Ovary (tissue), 9 donors: ENCODE data around the gene TMEM80. TPM values are rescaled to one million over a fixed set of nuclear protein-coding genes. Genes with fewer than 3 reads are reported as not detected.

Experiments used
- DNase-seq, 5 donors: peaks; one replicate each; pipeline ENCODE4 v3.0.0-alpha.2; 2019 to 2020
- H3K27ac ChIP-seq, 2 donors: fragments of 200-600 bp; one replicate each; pipeline versions ENCODE4 v1.5.1 to v1.8.0; 2019 to 2022
- H3K27me3 ChIP-seq: fragments of 200-600 bp; one replicate; pipeline ENCODE4 v1.8.0; 2022
- H3K36me3 ChIP-seq: fragments of 200-600 bp; sonication (generic); one replicate; pipeline ENCODE4 v1.5.1; 2019
- H3K4me1 ChIP-seq: one replicate; pipeline ENCODE4 v1.8.1; 2013; ENCODE audit warnings: mild to moderate bottlenecking, moderate library complexity; ENCODE audit not compliant: insufficient read depth
- H3K4me3 ChIP-seq: fragments of 200-600 bp; sonication (generic); one replicate; pipeline ENCODE4 v1.5.1; 2017
- H3K9me3 ChIP-seq, 2 donors: fragments of 200-600 bp in 1 of 2; sonication (generic) in 1 of 2; one replicate each; pipeline versions ENCODE4 v1.5.1 to v1.8.1; 2013 to 2019; ENCODE audit warnings: mild to moderate bottlenecking in 1 of 2, moderate library complexity in 1 of 2
- EP300 ChIP-seq: sonication (generic); formaldehyde crosslinking; IDR thresholded peaks from one replicate; pipeline ENCODE4 v1.6.1; 2017; ENCODE audit warnings: antibody characterized with exemption
- POLR2A ChIP-seq: fragments of 450-650 bp; IDR thresholded peaks from one replicate; pipeline ENCODE4 v1.6.1; 2017; ENCODE audit warnings: antibody characterized with exemption, mild to moderate bottlenecking, moderate library complexity
- WGBS, 3 donors: extraction: QIAGEN DNeasy Blood & Tissue Kit in 1 of 3; methylation state at CpG; one replicate each; pipeline versions ENCODE4 v1.1.5 to v1.1.7; 2013 to 2017; 5-methylcytosine and 5-hydroxymethylcytosine counted together
- intact Hi-C, 4 donors: fragments of 100-400 bp; cut with DNase I; formaldehyde crosslinking; loops; one replicate each; pipeline versions ENCODE4 v1.11.0 to v1.15.1; 2022 to 2023
- polyA plus RNA-seq, 2 donors: library from polyadenylated mRNA; stranded (reverse); fragments of 200-250 nt in 1 of 2; fragments of 350-450 nt in 1 of 2; fragmentation: Illumina TruSeq in 1 of 2; extraction: RNeasy Lipid Tissue Mini Kit (QIAGEN cat#74804) in 1 of 2; gene quantifications; one replicate each; pipeline ENCODE4 v1.2.3, GENCODE V29; 2013 to 2014
- total RNA-seq, 7 donors: library from RNA; depleted of rRNA in 2 of 7; stranded (reverse); fragments of >200 nt in 2 of 7; fragmentation: NEBNext Ultra II Directional in 3 of 7; extraction: Animal tissue kit (Norgen Biotek cat#: 25700) in 3 of 7; gene quantifications; one replicate each; pipeline versions ENCODE4 v1.1.0 to v1.2.4, GENCODE V29; 2016 to 2023
- TF ChIP-seq, protein P1 (sequence below), 3 donors: fragments of 450-650 bp in 2 of 3; fragments of 200-600 bp in 1 of 3; IDR thresholded peaks; one replicate each; pipeline versions ENCODE4 v1.5.1 to v1.8.0; 2016 to 2022; ENCODE audit warnings: antibody characterized with exemption in 3 of 3, mild to moderate bottlenecking in 1 of 3
- donor health status: DM: no; HTN: no; CAD: no; lungs with moderate emphysema.
- donor health status: DM: no; HTN: no; CAD: no.
- donor health status: Bipolar disorder and iron deficiency.
- donor health status: DM: yes; HTN: yes; CAD: no.
- donor health status: DM: no; HTN: no; CAD: no.
- donor health status: DM: yes; HTN: yes; CAD: no.

Gene TMEM80
- total and polyA plus RNA-seq, 9 donors, result 15.4 to 38.0 (median 30.5) TPM

- Histone ChIP-seq H3K9me3 (no peaks in the 10 kb centered on the region), H3K36me3 (no peaks in the 10 kb centered on the region), H3K27me3 (no peaks in the 10 kb centered on the region), H3K4me3 (no peak overlapping the region), H3K27ac (no peak overlapping the region), H3K4me1 (peaks cover 21% of the 10 kb centered on the region)
- no peak for DNase-seq
- WGBS, 3 donors, result 94 to 100% (median 98%) methylated on average over 1 of the region's 1 CpG
- intact Hi-C loops, result no loop called here
- TF ChIP-seq, protein P1, sequence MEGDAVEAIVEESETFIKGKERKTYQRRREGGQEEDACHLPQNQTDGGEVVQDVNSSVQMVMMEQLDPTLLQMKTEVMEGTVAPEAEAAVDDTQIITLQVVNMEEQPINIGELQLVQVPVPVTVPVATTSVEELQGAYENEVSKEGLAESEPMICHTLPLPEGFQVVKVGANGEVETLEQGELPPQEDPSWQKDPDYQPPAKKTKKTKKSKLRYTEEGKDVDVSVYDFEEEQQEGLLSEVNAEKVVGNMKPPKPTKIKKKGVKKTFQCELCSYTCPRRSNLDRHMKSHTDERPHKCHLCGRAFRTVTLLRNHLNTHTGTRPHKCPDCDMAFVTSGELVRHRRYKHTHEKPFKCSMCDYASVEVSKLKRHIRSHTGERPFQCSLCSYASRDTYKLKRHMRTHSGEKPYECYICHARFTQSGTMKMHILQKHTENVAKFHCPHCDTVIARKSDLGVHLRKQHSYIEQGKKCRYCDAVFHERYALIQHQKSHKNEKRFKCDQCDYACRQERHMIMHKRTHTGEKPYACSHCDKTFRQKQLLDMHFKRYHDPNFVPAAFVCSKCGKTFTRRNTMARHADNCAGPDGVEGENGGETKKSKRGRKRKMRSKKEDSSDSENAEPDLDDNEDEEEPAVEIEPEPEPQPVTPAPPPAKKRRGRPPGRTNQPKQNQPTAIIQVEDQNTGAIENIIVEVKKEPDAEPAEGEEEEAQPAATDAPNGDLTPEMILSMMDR (IDR thresholded peaks at IDR 0.05), result no peak
- TF ChIP-seq POLR2A (no peak), EP300 (no peak)
Measured at GRCh38 chr11:699753-700152, 4.1 kb downstream of the TMEM80 start.

DNA sequence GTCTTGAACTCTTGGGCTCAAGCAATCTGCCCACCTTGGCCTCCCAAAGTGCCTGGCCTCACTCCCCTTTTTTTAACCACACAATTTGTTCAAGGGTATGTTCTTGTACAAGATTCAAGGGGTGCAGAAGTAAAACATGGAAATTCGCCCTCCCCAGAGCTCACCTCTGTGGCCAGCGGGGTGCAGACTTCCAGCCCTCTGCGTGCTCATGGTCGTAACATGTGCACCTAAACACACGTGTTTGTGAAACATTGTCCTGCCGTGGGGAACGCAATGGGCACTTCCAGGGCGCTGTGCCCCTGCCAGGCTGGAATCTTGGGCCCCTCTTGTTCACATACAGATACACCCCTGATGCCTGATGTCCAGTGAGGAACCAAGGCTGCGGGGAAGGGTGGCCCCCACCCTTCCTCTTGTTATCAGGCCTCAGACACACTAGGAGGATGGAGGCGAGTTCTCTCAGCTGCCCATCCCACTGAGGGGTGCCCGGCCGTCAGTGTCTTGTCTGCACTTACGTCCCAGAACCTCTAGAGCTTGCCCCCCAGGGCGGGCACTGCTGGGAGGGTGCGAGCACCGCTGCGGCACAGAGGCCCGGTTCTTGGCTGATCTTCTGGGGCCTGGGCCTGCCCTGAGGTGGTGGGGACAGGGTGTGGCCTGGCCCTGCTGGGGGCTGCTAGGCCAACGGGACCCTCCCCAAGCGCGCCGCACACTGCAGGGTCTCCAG is 6.3 kb downstream of the TMEM80 start:
- H3K4me3 ChIP-seq, result no peak overlapping the region
- DNase-seq, result peak in 1 of 5 donors; percentile 39
- no peaks in the 10 kb centered on the region for H3K27me3 ChIP-seq
- TF ChIP-seq POLR2A, result no peak
- no peak for TF ChIP-seq EP300
- TF ChIP-seq, protein P1 (IDR thresholded peaks at IDR 0.05), result no peak
- H3K36me3 ChIP-seq, result no peaks in the 10 kb centered on the region
- peak overlapping the region in 1 of 2 donors; percentile 43 for H3K27ac ChIP-seq
- 63 to 80% (median 71%) methylated on average over 22 of the region's 22 CpGs for WGBS, 3 donors
- intact Hi-C loops, result no loop called here
- H3K4me1 ChIP-seq, result peaks cover 31% of the 10 kb centered on the region
- H3K9me3 ChIP-seq, result no peaks in the 10 kb centered on the region

DNA sequence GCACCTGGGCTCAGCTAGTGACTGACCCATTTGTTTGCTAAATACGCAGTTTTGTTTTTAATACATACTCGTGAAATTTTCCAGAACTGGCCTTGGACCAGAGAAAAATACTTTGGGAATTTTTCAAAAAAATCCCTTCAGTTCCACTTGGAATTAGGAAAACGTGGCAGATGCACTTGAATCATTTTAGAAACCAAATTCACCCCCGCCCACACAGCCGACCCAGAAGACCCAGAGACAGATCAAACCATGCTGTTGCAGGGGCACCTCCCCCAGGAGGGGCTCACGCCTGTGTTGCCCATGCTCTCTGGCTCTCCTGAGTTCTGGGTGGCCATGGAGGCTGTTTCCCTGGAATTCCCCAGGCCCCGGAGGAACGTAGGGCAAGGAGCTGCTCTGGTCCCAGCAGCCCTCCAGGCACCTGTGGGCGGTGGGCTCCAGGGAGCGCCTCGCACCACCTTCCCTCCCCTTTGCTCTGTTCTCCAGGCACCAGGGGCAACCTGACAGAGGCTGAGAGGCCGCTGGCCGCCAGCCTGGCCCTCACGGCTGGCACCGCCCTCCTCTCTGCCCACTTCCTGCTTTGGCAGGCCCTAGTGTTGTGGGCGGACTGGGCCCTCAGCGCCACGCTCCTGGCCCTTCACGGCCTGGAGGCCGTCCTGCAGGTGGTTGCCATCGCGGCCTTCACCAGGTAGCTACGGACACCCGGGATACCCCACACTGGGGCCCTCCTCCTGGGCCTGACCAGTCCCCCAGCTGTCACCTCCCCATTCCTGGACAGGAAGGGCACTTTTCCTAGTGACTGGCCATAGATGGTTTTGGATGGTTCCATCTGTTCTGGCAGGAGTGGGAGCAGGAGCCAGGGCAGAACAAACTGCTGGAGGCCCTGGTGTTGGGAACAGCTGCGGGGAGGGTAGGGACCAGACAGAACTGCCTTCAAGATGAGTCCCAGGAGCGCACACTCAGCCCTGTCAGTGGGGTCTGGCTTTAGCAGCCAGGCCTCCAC is 7.1 kb downstream of the TMEM80 start:
- Histone ChIP-seq H3K27ac (peak overlapping the region; percentile 43 to 45), H3K36me3 (no peaks in the 10 kb centered on the region), H3K4me3 (no peak overlapping the region), H3K4me1 (peaks cover 34% of the 10 kb centered on the region), H3K27me3 (no peaks in the 10 kb centered on the region), H3K9me3 (no peaks in the 10 kb centered on the region)
- intact Hi-C loops, result no loop called here
- TF ChIP-seq POLR2A (no peak), EP300 (no peak)
- TF ChIP-seq, protein P1 (IDR thresholded peaks at IDR 0.05), result no peak
- 47 to 67% (median 48%) methylated on average over 26 of the region's 26 CpGs for WGBS, 3 donors
- peak in 3 of 5 donors; percentile 20 to 43 (median 35) for DNase-seq

GRCh38 chr11:703506-703905 is 7.9 kb downstream of the TMEM80 start:
- Histone ChIP-seq H3K27ac (peak overlapping the region; percentile 43 to 45), H3K4me3 (no peak overlapping the region), H3K4me1 (peaks cover 34% of the 10 kb centered on the region), H3K27me3 (no peaks in the 10 kb centered on the region), H3K36me3 (no peaks in the 10 kb centered on the region), H3K9me3 (no peaks in the 10 kb centered on the region)
- 43 to 65% (median 51%) methylated on average over 9 of the region's 9 CpGs for WGBS, 3 donors
- TF ChIP-seq EP300, result no peak
- TF ChIP-seq, protein P1 (IDR thresholded peaks at IDR 0.05), result no peak
- no peak for TF ChIP-seq POLR2A
- no peak for DNase-seq
- intact Hi-C loops, result no loop called here
